SHP77 treated with DMSO at 0.1 percent for 48 hours (cell line): Measurements from ENCODE around the gene OMA1.
"Not testable (repeated sequence)": the region's sequence is repeated elsewhere in the genome, so short reads cannot be mapped to it uniquely, and the experiment has no call there.

Experiments
- DNase-seq: peaks from one replicate; lab custom pipeline; 2025; lab: John Stamatoyannopoulos, UW

OMA1 gene

GRCh38 chr1:58546520-58547308, at the start of gene OMA1:
TSS of gene OMA1 (minus strand) at chr1:58546726. CDS start at chr1:58539294, 7,432 bp downstream.
- peak; percentile 90 for DNase-seq

GRCh38 chr1:58594546-58594945, 48.0 kb upstream of the OMA1 start:
- no peak for DNase-seq

GRCh38 chr1:58592522-58593134, 46.1 kb upstream of the OMA1 start:
- no peak for DNase-seq

- no peak for DNase-seq
Measured at GRCh38 chr1:58591806-58592205, 45.3 kb upstream of the OMA1 start.

GRCh38 chr1:58590019-58590418, 43.5 kb upstream of the OMA1 start:
- DNase-seq = no peak

GRCh38 chr1:58588396-58588795, 41.9 kb upstream of the OMA1 start:
- no peak for DNase-seq

GRCh38 chr1:58587667-58588066, 41.1 kb upstream of the OMA1 start:
- DNase-seq = no peak

GRCh38 chr1:58586271-58586670, 39.7 kb upstream of the OMA1 start:
- no peak for DNase-seq

GRCh38 chr1:58585581-58586151, 39.1 kb upstream of the OMA1 start:
- DNase-seq = no peak

- DNase-seq = no peak
Measured at GRCh38 chr1:58585166-58585565, 38.6 kb upstream of the OMA1 start.

- DNase-seq = no peak
Measured at GRCh38 chr1:58584082-58584895, 37.8 kb upstream of the OMA1 start.

- DNase-seq = no peak
Measured at GRCh38 chr1:58583496-58583895, 37.0 kb upstream of the OMA1 start.

- DNase-seq = not testable (repeated sequence)
Measured at GRCh38 chr1:58582143-58582542, 35.6 kb upstream of the OMA1 start.

GRCh38 chr1:58581641-58582040, 35.1 kb upstream of the OMA1 start:
- no peak for DNase-seq

- DNase-seq = no peak
Measured at GRCh38 chr1:58580186-58580585, 33.7 kb upstream of the OMA1 start.

- no peak for DNase-seq
Measured at GRCh38 chr1:58577654-58578030, 31.1 kb upstream of the OMA1 start.

GRCh38 chr1:58576727-58577653, 30.5 kb upstream of the OMA1 start, which contains the start of gene TACSTD2:
TSS of gene TACSTD2 (minus strand) at chr1:58577252. CDS start at chr1:58577156, 96 bp downstream.
- DNase-seq = no peak

- no peak for DNase-seq
Measured at GRCh38 chr1:58576325-58576726, 29.8 kb upstream of the OMA1 start.

GRCh38 chr1:58575551-58576324, 29.2 kb upstream of the OMA1 start:
- DNase-seq = no peak

GRCh38 chr1:58574816-58575215, 28.3 kb upstream of the OMA1 start:
- DNase-seq = no peak
